Prostate gland (tissue), 2 donors: Measurements from ENCODE around the gene NARS2.

ENCODE experiments used
- CTCF ChIP-seq, 4 experiments: fragments of 200-600 bp in 2 of 4; fragments of 450-650 bp in 2 of 4; sonication (generic) in 2 of 4; IDR thresholded peaks; 1 replicate in 3 of 4; 2 replicates in 1 of 4; pipeline ENCODE4 v1.5.1; 2016 to 2019; ENCODE audit warnings: antibody characterized with exemption in 4 of 4, mild to moderate bottlenecking in 2 of 4, moderate library complexity in 2 of 4
- POLR2A ChIP-seq: fragments of 450-650 bp; IDR thresholded peaks from one replicate; pipeline ENCODE4 v1.6.1; 2016; ENCODE audit warnings: antibody characterized with exemption, mild to moderate bottlenecking

GRCh38 chr11:78478536-78478935 is 96.1 kb downstream of the NARS2 start:
- TF ChIP-seq CTCF (IDR thresholded peaks at IDR 0.05) (no peak), POLR2A (no peak)
